Lower leg skin (tissue), 3 donors: ENCODE measurements around the gene C1orf87.

Experiments
- POLR2A ChIP-seq, 2 donors: fragments of 450-650 bp; IDR thresholded peaks; one replicate each; pipeline ENCODE4 v1.6.1; 2016 to 2017; ENCODE audit warnings: antibody characterized with exemption in 2 of 2, mild to moderate bottlenecking in 1 of 2, moderate library complexity in 1 of 2
- TF ChIP-seq, protein P1 (sequence below), 3 donors: fragments of 450-650 bp; IDR thresholded peaks; one replicate each; pipeline ENCODE4 v1.5.1; 2016; ENCODE audit warnings: antibody characterized with exemption in 3 of 3, mild to moderate bottlenecking in 3 of 3, moderate library complexity in 2 of 3

DNA sequence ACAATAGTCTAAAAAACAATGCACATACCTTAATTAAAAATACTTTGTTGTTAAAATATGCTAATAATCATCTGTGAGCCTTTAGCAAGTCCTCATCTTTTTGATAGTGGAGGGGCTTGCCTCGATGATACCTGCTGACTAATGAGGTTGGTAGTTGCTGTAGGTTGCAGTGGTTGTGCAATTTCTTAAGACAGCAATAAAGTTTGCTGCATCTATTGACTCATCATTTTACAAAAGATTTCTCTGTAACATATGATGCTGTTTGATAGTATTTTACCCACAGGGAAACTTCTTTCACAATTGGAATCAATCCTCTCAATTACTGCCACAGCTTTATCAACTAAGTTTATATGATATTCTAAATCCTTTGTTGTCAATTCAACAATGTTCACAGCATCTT is 7.6 kb downstream of the C1orf87 start:
- TF ChIP-seq, protein P1, sequence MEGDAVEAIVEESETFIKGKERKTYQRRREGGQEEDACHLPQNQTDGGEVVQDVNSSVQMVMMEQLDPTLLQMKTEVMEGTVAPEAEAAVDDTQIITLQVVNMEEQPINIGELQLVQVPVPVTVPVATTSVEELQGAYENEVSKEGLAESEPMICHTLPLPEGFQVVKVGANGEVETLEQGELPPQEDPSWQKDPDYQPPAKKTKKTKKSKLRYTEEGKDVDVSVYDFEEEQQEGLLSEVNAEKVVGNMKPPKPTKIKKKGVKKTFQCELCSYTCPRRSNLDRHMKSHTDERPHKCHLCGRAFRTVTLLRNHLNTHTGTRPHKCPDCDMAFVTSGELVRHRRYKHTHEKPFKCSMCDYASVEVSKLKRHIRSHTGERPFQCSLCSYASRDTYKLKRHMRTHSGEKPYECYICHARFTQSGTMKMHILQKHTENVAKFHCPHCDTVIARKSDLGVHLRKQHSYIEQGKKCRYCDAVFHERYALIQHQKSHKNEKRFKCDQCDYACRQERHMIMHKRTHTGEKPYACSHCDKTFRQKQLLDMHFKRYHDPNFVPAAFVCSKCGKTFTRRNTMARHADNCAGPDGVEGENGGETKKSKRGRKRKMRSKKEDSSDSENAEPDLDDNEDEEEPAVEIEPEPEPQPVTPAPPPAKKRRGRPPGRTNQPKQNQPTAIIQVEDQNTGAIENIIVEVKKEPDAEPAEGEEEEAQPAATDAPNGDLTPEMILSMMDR (IDR thresholded peaks at IDR 0.05) = no peak
- no peak for TF ChIP-seq POLR2A (IDR thresholded peaks at IDR 0.05)
